Medulla oblongata (tissue), 1 donor: Measurements from ENCODE around the gene ATP2C2.
"Not testable (repeated sequence)": the region's sequence is repeated elsewhere in the genome, so short reads cannot be mapped to it uniquely, and the experiment has no call there.

ENCODE experiments used
- DNase-seq: peaks from one replicate; pipeline ENCODE4 v3.0.0-alpha.2; 2015; ENCODE audit errors: extremely low spot score

Gene ATP2C2

DNA sequence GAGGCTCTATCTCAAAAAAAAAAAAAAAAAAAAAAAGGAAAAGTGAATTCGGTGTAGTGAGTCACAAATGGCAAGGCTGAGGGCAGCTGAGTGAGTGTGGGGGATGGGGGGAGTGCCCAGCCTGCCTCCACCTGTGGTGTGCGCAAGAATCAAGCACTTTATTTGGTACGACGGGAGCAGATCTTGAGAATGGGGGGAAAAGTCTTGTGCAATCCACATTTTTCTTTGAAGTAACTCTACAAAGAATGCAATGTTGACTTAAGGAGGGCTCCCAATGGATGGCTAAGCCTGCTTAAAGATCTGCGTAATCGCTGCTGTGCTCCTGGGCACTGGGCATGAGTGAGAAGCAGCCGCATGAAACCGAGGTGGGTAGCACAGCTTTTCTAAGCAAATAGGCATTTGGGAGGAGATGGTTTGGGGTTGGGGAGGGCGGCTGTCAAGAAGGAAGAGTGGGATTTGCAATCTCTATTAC lies 28.2 kb downstream of the ATP2C2 start:
- DNase-seq = no peak

GRCh38 chr16:84397090-84397489 lies 28.8 kb downstream of the ATP2C2 start:
- no peak for DNase-seq

DNA sequence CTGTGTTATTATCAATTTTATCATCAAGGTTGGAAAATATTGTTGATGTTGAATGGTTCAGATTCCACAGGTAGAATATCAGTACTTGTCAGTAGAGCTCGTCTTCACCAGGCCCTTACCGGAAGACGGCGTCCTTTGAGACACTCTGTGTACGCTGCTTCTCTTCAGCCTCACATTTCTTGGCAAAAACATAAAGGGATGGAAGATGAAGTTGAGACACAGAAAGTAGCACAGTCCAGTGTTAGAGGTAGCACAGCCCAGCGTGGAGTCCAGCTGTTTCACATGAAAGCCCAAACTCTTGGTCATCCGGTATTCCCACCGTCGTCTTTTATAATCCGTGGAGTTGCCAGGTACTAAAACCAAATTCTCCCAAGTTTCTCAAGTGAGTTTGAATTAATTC lies 30.4 kb downstream of the ATP2C2 start:
- peak; percentile 14 for DNase-seq

GRCh38 chr16:84399912-84400311 lies 31.6 kb downstream of the ATP2C2 start:
- DNase-seq = not testable (repeated sequence)

GRCh38 chr16:84403435-84403834 lies 35.1 kb downstream of the ATP2C2 start:
- DNase-seq = not testable (repeated sequence)

GRCh38 chr16:84404324-84404723 lies 36.0 kb downstream of the ATP2C2 start:
- DNase-seq = no peak

- no peak for DNase-seq
Measured at GRCh38 chr16:84404936-84405639, 36.8 kb downstream of the ATP2C2 start.

GRCh38 chr16:84406006-84406963 lies 37.9 kb downstream of the ATP2C2 start:
- DNase-seq = peak; percentile 92

GRCh38 chr16:84407588-84408313 lies 39.4 kb downstream of the ATP2C2 start:
- no peak for DNase-seq

DNA sequence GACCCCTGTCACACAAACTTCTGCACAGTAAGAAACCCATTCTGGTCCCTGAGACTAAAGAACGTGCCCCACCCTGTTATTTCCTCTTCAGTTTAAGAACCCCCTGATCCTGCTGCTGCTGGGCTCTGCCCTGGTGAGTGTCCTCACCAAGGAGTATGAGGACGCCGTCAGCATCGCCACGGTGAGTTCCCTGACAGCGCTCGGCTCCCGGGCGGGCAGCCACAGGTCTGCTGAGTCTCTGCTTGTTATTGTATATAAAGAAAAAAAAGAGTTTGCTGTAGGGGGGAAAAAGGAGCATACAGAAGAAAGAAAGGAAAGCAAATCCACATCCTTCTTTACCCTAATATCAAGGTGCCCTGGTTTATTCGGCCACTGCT lies 40.0 kb downstream of the ATP2C2 start:
- DNase-seq = no peak

- no peak for DNase-seq
Measured at GRCh38 chr16:84408856-84409255, 40.5 kb downstream of the ATP2C2 start.

GRCh38 chr16:84410361-84411138 lies 42.2 kb downstream of the ATP2C2 start:
- no peak for DNase-seq

DNA sequence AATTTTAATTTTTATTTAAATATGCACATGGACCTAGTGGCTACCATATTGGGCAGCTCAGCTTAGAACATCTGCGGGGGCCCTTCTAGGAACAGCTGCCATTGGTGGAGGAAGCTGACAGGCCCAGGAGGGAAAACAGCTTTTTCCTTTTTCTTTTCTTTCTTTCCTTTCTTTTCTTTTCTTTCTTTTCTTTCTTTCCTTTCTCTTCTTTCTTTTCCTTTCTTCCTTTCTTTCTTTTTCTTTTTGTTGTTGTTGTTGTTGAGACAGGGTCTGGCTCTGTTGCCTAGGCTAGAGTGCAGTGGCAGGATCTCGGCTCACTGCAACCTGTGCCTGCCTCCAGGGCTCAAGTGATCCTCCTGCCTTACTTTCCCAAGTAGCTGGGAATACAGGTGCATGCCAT lies 43.4 kb downstream of the ATP2C2 start:
- DNase-seq = no peak

DNA sequence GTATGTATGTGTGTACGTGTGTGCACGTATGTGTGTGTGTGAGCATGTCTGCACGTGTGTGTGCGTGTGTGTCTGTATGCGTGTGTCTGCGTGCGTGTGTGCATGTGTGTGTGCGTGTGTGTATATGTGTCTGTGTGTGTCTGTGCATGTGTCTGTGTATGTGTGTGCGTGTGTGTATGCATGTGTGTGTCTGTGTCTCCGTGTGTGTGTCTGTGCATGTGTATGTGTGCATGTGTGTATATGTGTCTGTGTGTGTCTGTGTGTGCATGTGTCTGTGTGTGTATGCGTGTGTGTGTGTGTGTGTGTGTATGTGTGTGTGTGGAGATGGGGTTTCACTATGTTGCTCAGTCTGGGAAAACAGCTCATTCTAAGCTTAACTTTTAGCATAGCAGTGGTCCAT lies 43.9 kb downstream of the ATP2C2 start:
- no peak for DNase-seq

GRCh38 chr16:84413244-84414004 lies 45.1 kb downstream of the ATP2C2 start:
- no peak for DNase-seq

DNA sequence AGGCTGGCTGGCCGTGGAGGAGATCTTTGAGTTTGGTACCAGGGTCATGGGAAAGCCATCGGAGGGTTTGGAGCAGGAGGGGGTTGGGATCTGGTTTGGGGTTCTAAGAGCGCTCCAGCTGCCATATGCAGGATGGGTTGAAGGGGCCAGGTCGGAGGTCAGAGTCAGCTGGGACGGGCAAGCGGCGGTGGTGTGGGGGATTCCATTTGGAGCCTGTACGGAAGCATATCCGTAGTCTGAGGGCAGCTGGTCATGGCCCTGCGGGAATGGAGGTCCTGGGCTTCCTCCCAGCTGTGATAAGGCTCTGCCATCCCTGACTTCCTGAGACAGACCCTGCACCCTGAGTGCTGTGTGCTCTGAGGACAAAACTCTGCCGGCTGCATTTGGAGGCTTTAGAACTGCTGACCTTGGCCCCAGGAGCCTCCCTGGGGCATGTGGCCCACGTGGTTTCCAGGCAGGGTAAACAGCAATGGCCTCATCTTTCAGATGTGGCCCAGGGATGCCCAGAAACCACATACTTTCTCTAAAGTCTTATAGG lies 46.5 kb downstream of the ATP2C2 start:
- no peak for DNase-seq

GRCh38 chr16:84416407-84417321 lies 48.3 kb downstream of the ATP2C2 start:
- no peak for DNase-seq

- no peak for DNase-seq
Measured at GRCh38 chr16:84418056-84418849, 49.9 kb downstream of the ATP2C2 start.
